ENCODE measurements around the gene DIO3. TPM values are rescaled to one million over a fixed set of nuclear protein-coding genes. Genes with fewer than 3 reads are reported as not detected.

Gene DIO3
- polyA plus RNA-seq, 3 donors = not detected

DNA sequence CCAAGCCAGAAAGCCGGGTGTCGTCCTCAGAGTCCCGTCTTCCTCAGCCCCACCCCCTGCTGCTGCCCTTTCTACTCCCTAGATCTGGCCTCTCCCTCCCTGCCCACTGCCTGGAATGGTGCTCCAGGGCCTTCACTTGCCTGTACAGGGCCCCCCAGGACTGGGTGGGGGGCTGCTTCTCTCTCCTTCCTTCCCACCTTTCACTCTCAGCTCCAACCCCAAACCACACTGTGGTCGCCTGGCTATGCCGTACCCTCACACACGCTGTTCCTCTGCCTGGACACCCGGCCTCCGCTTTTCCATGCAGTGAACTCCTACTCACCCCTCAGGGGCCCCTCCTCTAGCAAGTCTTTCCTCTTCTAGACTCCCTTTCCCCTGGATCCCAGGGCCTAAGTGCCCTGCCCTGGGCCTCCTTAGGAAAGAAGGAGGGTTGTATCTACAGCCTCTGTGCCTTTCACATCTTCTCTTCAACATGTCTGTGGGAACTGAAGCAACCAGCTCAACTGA is 25.5 kb upstream of the DIO3 start:
- 19% methylated on average over 7 of the region's 8 CpGs for WGBS (ENCODE audit: insufficient coverage)
- H3K4me2 ChIP-seq (replicated peaks; ENCODE audit: extremely low read depth, low read length, poor library complexity, severe bottlenecking) = peak overlapping the region; percentile 45
- intact Hi-C loops (cut with micrococcal nuclease) = no loop called here
- H3K36me3 Mint-ChIP-seq = peaks cover 0 to 3% of the 10 kb centered on the region in 2 donors
- peaks cover 22 to 28% of the 10 kb centered on the region in 2 donors for H3K4me1 ChIP-seq (ENCODE audit: control insufficient read depth in 1 of 2, insufficient read depth in 2 of 2, low read length in 2 of 2)
- no peaks in the 10 kb centered on the region for H3K27me3 ChIP-seq (ENCODE audit: control insufficient read depth in 2 of 2, insufficient read depth in 2 of 2, low read length in 2 of 2)
- TF ChIP-seq, protein P1, sequence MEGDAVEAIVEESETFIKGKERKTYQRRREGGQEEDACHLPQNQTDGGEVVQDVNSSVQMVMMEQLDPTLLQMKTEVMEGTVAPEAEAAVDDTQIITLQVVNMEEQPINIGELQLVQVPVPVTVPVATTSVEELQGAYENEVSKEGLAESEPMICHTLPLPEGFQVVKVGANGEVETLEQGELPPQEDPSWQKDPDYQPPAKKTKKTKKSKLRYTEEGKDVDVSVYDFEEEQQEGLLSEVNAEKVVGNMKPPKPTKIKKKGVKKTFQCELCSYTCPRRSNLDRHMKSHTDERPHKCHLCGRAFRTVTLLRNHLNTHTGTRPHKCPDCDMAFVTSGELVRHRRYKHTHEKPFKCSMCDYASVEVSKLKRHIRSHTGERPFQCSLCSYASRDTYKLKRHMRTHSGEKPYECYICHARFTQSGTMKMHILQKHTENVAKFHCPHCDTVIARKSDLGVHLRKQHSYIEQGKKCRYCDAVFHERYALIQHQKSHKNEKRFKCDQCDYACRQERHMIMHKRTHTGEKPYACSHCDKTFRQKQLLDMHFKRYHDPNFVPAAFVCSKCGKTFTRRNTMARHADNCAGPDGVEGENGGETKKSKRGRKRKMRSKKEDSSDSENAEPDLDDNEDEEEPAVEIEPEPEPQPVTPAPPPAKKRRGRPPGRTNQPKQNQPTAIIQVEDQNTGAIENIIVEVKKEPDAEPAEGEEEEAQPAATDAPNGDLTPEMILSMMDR (IDR thresholded peaks at IDR 0.05) = no peak
- H3K27ac ChIP-seq (ENCODE audit: low read depth in 1 of 2, low read length in 2 of 2) = peak overlapping the region; percentile 74 to 80
- peak overlapping the region; percentile 52 for H3K9ac ChIP-seq (ENCODE audit: insufficient read depth, low read length, poor library complexity, severe bottlenecking)
- peak overlapping the region; percentile 47 to 77 for H3K4me3 Mint-ChIP-seq
- peak overlapping the region; percentile 83 to 97 (median 93) for H3K27ac Mint-ChIP-seq
- no peaks in the 10 kb centered on the region for H3K79me2 ChIP-seq (ENCODE audit: insufficient read depth, low read length)
- H3K4me3 ChIP-seq (replicated peaks in 1 of 3; ENCODE audit: low read depth in 2 of 3, low read length in 3 of 3) = peak overlapping the region in 2 of 3 experiments; percentile 7 to 48
- no peaks in the 10 kb centered on the region for H4K20me1 ChIP-seq (ENCODE audit: insufficient read depth, low read length)
- no peak for DNase-seq
- peaks cover 0 to 11% (median 4%) of the 10 kb centered on the region in 7 donors for H3K9me3 Mint-ChIP-seq
- peak overlapping the region; percentile 74 for H2AFZ ChIP-seq (ENCODE audit: insufficient read depth, low read depth, low read length, poor library complexity, severe bottlenecking)
- H3K27me3 Mint-ChIP-seq (ENCODE audit: low read depth in 3 of 3) = peaks cover 7 to 12% (median 11%) of the 10 kb centered on the region in 3 donors
- no peaks in the 10 kb centered on the region for H3K36me3 ChIP-seq (replicated peaks in 1 of 2; ENCODE audit: control insufficient read depth in 1 of 2, insufficient read depth in 2 of 2, low read length in 2 of 2)
- H3K9me3 ChIP-seq (replicated peaks in 1 of 2; ENCODE audit: control insufficient read depth in 1 of 2, insufficient read depth in 1 of 2, low read length in 2 of 2) = no peaks in the 10 kb centered on the region
- H3K4me1 Mint-ChIP-seq = peaks cover 29% of the 10 kb centered on the region

DNA sequence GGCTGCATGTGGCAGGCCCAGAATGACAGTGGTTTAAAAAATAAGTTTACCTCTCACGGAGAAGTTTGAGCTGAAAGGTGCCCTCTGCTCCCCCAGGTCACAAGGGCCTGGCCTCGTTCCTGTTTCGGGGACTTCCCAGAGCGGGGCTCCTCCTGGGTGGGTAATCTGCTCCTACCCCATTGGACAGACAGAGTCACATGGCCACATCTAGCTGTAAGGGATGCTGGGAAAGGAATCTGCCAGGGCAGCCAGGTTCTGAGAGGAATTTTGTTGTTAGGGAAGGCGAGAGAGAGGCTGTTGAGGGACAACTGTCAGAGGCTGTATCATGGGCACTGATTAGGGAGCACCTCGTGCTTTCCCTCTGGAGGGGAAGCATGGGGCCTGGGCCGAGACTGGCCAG is 24.0 kb upstream of the DIO3 start:
- Histone ChIP-seq H3K4me1 (ENCODE audit: control insufficient read depth in 1 of 2, insufficient read depth in 2 of 2, low read length in 2 of 2) (peaks cover 22 to 28% of the 10 kb centered on the region in 2 donors), H4K20me1 (ENCODE audit: insufficient read depth, low read length) (no peaks in the 10 kb centered on the region), H3K4me2 (replicated peaks; ENCODE audit: extremely low read depth, low read length, poor library complexity, severe bottlenecking) (no peak overlapping the region), H3K79me2 (ENCODE audit: insufficient read depth, low read length) (no peaks in the 10 kb centered on the region), H3K4me3 (replicated peaks in 1 of 3; ENCODE audit: low read depth in 2 of 3, low read length in 3 of 3) (no peak overlapping the region), H3K27me3 (ENCODE audit: control insufficient read depth in 2 of 2, insufficient read depth in 2 of 2, low read length in 2 of 2) (no peaks in the 10 kb centered on the region), H3K36me3 (replicated peaks in 1 of 2; ENCODE audit: control insufficient read depth in 1 of 2, insufficient read depth in 2 of 2, low read length in 2 of 2) (no peaks in the 10 kb centered on the region), H3K9ac (ENCODE audit: insufficient read depth, low read length, poor library complexity, severe bottlenecking) (no peak overlapping the region), H3K27ac (ENCODE audit: low read depth in 1 of 2, low read length in 2 of 2) (no peak overlapping the region), H3K9me3 (replicated peaks in 1 of 2; ENCODE audit: control insufficient read depth in 1 of 2, insufficient read depth in 1 of 2, low read length in 2 of 2) (no peaks in the 10 kb centered on the region), H2AFZ (ENCODE audit: insufficient read depth, low read depth, low read length, poor library complexity, severe bottlenecking) (no peak overlapping the region)
- Mint-ChIP-seq H3K4me3 (peak overlapping the region in 1 of 2 donors; percentile 29), H3K4me1 (peaks cover 29% of the 10 kb centered on the region), H3K27ac (peak overlapping the region in 2 of 7 donors; percentile 3 to 26), H3K36me3 (peaks cover 0 to 3% of the 10 kb centered on the region in 2 donors), H3K9me3 (peaks cover 0 to 11% (median 4%) of the 10 kb centered on the region in 7 donors), H3K27me3 (ENCODE audit: low read depth in 3 of 3) (peaks cover 5 to 14% (median 9%) of the 10 kb centered on the region in 3 donors)
- TF ChIP-seq, protein P1 (IDR thresholded peaks at IDR 0.05) = no peak
- intact Hi-C loops (cut with micrococcal nuclease) = no loop called here
- DNase-seq = peak in 1 of 3 donors; percentile 11
- WGBS (ENCODE audit: insufficient coverage) = 90% methylated on average over 6 of the region's 7 CpGs

All from CD14-positive monocyte (primary cell).